ENCODE measurements around the gene PRDX1.

Gene PRDX1

DNA sequence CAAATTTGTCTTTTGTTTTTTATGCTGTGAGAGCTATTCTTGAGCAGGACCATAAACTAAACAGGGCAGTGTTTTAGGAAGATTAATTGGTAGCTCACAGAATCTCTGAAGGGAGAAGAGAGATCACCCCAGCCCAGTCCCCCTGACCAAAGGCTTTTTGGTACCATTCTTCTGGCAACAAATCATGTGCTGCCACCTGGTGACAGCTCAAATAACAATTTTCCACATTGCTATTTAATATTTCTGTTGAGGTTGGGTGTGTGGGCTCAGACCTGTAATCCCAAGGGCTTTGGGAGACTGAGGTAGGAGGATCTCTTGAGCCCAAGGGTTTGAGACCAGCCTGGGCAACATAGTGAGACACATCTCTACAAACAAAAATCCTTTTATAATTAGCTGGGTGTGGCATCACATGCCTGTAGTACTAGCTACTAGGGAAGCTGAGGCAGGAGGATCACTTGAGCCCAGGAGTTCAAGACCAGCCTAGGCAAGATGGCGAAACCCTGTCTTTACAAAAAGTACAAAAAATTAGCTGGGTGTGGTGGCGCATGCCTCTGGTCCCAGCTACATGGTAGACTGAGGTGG is 28.5 kb downstream of the PRDX1 start:
- H3K36me3 ChIP-seq (replicated peaks; ENCODE audit: insufficient read depth, low read length): no peaks in the 10 kb centered on the region
- no peak overlapping the region for H3K9ac ChIP-seq (ENCODE audit: low read length)
- peaks cover 11% of the 10 kb centered on the region for H3F3A ChIP-seq (ENCODE audit: insufficient read depth, low read length)
- no peaks in the 10 kb centered on the region for H3K27me3 ChIP-seq (replicated peaks; ENCODE audit: insufficient read depth, low read length)
- H4K20me1 ChIP-seq (ENCODE audit: insufficient read depth, low read length): no peaks in the 10 kb centered on the region
- no peak overlapping the region for H2AFZ ChIP-seq (ENCODE audit: low read length)
- H3K4me1 ChIP-seq (ENCODE audit: low read length): peaks cover 8% of the 10 kb centered on the region; the same call in 1 of the 2 replicates
- DNase-seq: peak; percentile 70
- no peak for TF ChIP-seq EZH2phosphoT487 (IDR thresholded peaks at IDR 0.05; ENCODE audit: low read length)
- peak; percentile 71 for TF ChIP-seq CTCF (IDR thresholded peaks at IDR 0.05; ENCODE audit: low read length)
- TF ChIP-seq EZH2 (optimal IDR thresholded peaks at IDR 0.05; ENCODE audit: low read depth, low read length): no peak
- H3K27ac ChIP-seq (ENCODE audit: low read length): no peak overlapping the region
- H3K4me3 ChIP-seq (ENCODE audit: low read length): no peak overlapping the region
- H3K79me2 ChIP-seq (ENCODE audit: low read length): no peaks in the 10 kb centered on the region
- no peaks in the 10 kb centered on the region for H3K9me3 ChIP-seq (replicated peaks; ENCODE audit: insufficient read depth, low read length)
- H3K4me2 ChIP-seq (ENCODE audit: low read depth, low read length): no peak overlapping the region
- H3K9me2 ChIP-seq (replicated peaks; ENCODE audit: insufficient read depth, low read length): no peaks in the 10 kb centered on the region

GRCh38 chr1:45492691-45493090 is 29.0 kb downstream of the PRDX1 start:
- H3K27ac ChIP-seq (ENCODE audit: low read length): no peak overlapping the region
- DNase-seq: no peak
- no peaks in the 10 kb centered on the region for H3K27me3 ChIP-seq (replicated peaks; ENCODE audit: insufficient read depth, low read length)
- no peaks in the 10 kb centered on the region for H4K20me1 ChIP-seq (ENCODE audit: insufficient read depth, low read length)
- H3K79me2 ChIP-seq (ENCODE audit: low read length): no peaks in the 10 kb centered on the region
- no peak for TF ChIP-seq EZH2 (optimal IDR thresholded peaks at IDR 0.05; ENCODE audit: low read depth, low read length)
- no peak for TF ChIP-seq EZH2phosphoT487 (IDR thresholded peaks at IDR 0.05; ENCODE audit: low read length)
- TF ChIP-seq CTCF (IDR thresholded peaks at IDR 0.05; ENCODE audit: low read length): no peak
- no peaks in the 10 kb centered on the region for H3K36me3 ChIP-seq (replicated peaks; ENCODE audit: insufficient read depth, low read length)
- no peak overlapping the region for H3K4me3 ChIP-seq (ENCODE audit: low read length)
- peaks cover 8% of the 10 kb centered on the region; the same call in 1 of the 2 replicates for H3K4me1 ChIP-seq (ENCODE audit: low read length)
- H2AFZ ChIP-seq (ENCODE audit: low read length): no peak overlapping the region
- H3K9me2 ChIP-seq (replicated peaks; ENCODE audit: insufficient read depth, low read length): no peaks in the 10 kb centered on the region
- no peaks in the 10 kb centered on the region for H3K9me3 ChIP-seq (replicated peaks; ENCODE audit: insufficient read depth, low read length)
- no peak overlapping the region for H3K4me2 ChIP-seq (ENCODE audit: low read depth, low read length)
- peaks cover 11% of the 10 kb centered on the region for H3F3A ChIP-seq (ENCODE audit: insufficient read depth, low read length)
- no peak overlapping the region for H3K9ac ChIP-seq (ENCODE audit: low read length)

GRCh38 chr1:45491487-45492260 is 30.0 kb downstream of the PRDX1 start:
- Histone ChIP-seq H2AFZ (ENCODE audit: low read length) (peak overlapping the region; percentile 29; the same call in 1 of the 2 replicates), H3K4me3 (ENCODE audit: low read length) (peak overlapping the region; percentile 46; the same call in 1 of the 2 replicates), H3K9ac (ENCODE audit: low read length) (no peak overlapping the region; the same call in 1 of the 2 replicates)

More at GRCh38 chr1:45491487-45492260, 30.0 kb downstream of the PRDX1 start:
- Histone ChIP-seq H3K4me1 (ENCODE audit: low read length) (peaks cover 8% of the 10 kb centered on the region; the same call in 1 of the 2 replicates), H3K36me3 (replicated peaks; ENCODE audit: insufficient read depth, low read length) (no peaks in the 10 kb centered on the region), H3K27ac (ENCODE audit: low read length) (no peak overlapping the region), H3K9me2 (replicated peaks; ENCODE audit: insufficient read depth, low read length) (no peaks in the 10 kb centered on the region), H3F3A (ENCODE audit: insufficient read depth, low read length) (peaks cover 11% of the 10 kb centered on the region), H3K79me2 (ENCODE audit: low read length) (no peaks in the 10 kb centered on the region), H4K20me1 (ENCODE audit: insufficient read depth, low read length) (no peaks in the 10 kb centered on the region), H3K4me2 (ENCODE audit: low read depth, low read length) (peak overlapping the region; percentile 59), H3K27me3 (replicated peaks; ENCODE audit: insufficient read depth, low read length) (no peaks in the 10 kb centered on the region), H3K9me3 (replicated peaks; ENCODE audit: insufficient read depth, low read length) (no peaks in the 10 kb centered on the region)
- no peak for TF ChIP-seq EZH2 (optimal IDR thresholded peaks at IDR 0.05; ENCODE audit: low read depth, low read length)
- TF ChIP-seq EZH2phosphoT487 (IDR thresholded peaks at IDR 0.05; ENCODE audit: low read length): no peak
- TF ChIP-seq CTCF (IDR thresholded peaks at IDR 0.05; ENCODE audit: low read length): no peak
- no peak for DNase-seq
